Stimulated activated CD8-positive, alpha-beta memory T cell treated with anti-CD3 and anti-CD28 coated beads, Interleukin-12 subunit alpha, Interleukin-12 subunit beta, amount 100 ng/mL, for 1 hour (primary cell): ENCODE results near the gene SLC5A2.

ENCODE experiments used
- DNase-seq: peaks from one replicate; pipeline ENCODE4 v3.0.0-alpha.2; 2020; ENCODE audit warnings: low read depth

Gene SLC5A2

GRCh38 chr16:31459687-31460581, 23.0 kb upstream of the SLC5A2 start:
- peak; percentile 100 for DNase-seq

DNA sequence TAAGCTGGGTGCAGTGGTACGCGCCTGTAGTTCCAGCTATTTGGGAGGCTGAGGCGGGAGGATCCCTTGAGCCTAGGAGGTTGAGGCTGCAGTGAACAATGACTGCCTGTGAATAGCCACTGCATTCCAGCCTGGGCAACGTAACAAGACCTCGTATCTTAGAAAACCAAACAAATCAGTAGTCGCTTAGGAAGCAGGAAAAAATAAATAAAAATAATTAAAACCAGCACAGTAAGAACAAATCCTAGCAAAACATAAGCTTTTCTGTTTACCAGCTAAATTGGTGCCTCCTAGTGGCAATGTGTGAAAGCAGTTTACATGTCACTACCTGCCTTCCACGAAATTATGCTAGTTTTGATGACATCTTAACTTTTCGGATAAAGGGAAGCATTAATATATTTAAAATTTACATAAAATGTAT, 22.3 kb upstream of the SLC5A2 start:
- no peak for DNase-seq

- no peak for DNase-seq
These were observed 21.6 kb upstream of the SLC5A2 start for GRCh38 chr16:31461201-31461920.

DNA sequence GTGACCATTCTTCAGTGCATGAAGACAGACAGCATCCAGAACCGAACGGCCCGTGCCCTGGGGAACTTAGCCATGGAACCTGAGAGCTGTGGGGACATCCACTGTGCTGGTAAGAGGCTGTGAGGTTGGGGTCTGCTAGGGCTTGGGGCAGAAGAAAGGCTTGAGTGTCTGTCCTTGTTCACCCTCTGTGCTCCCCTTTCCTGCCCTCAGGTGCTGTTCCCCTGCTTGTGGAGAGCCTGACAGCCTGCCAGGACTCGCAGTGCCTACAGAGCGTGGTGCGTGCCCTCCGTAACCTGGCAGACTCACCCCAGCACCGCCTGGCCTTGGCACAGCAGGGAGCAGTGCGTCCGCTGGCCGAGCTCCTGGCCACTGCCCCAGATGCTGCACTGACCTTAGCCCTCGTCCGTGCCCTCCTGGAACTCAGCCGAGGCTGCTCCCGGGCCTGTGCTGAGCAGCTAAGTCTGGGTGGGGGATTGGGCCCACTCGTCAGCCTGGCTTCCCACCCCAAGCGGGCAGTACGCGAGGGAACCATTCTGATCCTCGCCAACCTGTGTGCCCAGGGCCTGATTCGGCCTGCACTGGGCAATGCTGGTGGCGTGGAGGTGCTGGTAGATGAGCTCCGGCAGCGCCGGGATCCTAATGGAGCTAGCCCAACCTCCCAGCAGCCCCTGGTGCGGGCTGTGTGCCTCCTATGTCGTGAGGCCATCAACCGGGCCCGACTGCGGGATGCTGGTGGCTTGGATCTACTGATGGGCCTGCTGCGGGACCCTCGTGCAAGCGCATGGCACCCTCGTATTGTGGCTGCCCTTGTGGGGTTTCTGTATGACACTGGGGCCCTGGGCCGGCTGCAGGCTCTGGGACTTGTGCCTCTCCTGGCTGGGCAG, 20.8 kb upstream of the SLC5A2 start:
- no peak for DNase-seq

- no peak for DNase-seq
These were observed 18.6 kb upstream of the SLC5A2 start for GRCh38 chr16:31464348-31464769.

- no peak for DNase-seq
These were observed 18.1 kb upstream of the SLC5A2 start for GRCh38 chr16:31464781-31465260.

DNA sequence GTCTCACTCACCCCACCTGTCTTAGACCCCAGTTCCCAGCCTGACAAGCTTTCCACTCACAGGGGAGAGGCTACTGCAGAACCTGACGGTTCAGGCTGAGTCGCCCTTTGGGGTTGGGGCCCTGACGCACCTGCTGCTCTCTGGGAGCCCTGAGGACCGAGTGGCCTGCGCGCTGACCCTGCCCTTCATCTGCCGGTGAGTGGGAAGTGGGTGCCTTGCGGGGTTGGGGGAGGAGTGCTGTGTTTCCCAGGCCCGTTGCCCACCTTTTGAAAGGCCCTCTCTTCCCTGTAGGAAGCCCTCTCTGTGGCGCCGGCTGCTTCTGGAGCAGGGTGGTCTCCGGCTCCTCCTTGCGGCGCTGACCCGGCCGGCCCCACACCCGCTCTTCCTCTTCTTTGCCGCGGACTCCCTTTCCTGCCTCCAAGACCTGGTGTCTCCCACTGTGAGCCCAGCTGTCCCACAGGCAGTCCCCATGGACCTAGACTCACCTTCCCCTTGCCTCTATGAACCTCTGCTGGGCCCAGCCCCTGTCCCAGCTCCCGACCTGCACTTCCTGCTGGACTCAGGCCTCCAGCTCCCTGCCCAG, 17.0 kb upstream of the SLC5A2 start:
- no peak for DNase-seq

- DNase-seq, result no peak
These were observed 16.5 kb upstream of the SLC5A2 start for GRCh38 chr16:31466381-31466841.

DNA sequence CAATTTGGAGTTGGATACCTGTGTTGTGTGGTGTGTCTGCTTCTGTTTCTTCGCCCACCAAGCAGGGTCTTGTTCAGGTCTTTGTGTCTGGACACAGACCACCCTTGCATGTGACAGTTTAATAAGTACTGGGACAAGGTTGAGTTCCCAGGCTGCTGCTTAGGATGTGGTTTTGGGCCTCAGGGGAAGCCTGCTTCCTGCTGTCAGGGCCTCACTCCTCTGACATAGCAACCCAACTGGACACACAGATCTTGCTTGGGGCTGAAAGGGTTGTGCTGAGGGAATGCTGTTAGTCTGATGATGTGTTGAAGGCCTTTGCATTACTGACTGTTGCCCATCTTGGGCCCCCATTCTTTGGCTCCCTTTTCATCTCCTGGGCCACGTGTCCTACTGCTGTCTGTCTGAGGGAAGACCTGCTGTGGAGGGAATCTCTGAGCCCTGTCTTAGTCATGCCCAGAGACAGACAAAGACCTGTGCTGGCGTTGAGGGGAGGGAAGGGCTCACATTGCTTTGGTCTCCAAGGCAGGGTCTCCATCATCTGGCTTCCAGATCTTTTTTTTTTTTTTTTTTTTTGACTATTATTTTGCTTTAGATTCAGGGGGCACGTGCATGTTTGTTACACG, 15.7 kb upstream of the SLC5A2 start:
- no peak for DNase-seq

- no peak for DNase-seq
These were observed 15.1 kb upstream of the SLC5A2 start for GRCh38 chr16:31467858-31468257.

DNA sequence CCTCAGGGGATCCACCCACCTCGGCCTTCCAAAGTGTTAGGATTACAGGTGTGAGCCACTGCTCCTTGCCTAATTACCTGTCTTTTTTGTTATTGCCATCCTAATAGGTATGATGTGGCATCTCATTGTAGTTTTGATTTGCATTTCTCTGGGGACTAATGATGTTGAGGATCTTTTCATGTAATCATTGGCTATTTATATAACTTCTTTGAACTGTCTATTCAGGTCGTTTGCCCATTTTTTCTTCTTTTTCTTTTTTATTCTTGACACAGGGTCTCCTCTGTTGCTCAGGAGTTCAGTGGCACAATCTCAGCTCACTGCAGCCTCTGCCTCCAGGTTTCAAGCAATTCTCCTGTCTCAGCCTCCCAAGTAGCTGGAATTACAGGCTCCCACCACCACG, 12.3 kb upstream of the SLC5A2 start:
- no peak for DNase-seq

- no peak for DNase-seq
These were observed 11.6 kb upstream of the SLC5A2 start for GRCh38 chr16:31471241-31471874.

- DNase-seq, result no peak
These were observed 10.8 kb upstream of the SLC5A2 start, which contains the start of gene TGFB1I1 for GRCh38 chr16:31471875-31472708. Gene TGFB1I1, plus strand, starts transcription at chr16:31472152. Its CDS starts 37 bp downstream, at chr16:31472189.

DNA sequence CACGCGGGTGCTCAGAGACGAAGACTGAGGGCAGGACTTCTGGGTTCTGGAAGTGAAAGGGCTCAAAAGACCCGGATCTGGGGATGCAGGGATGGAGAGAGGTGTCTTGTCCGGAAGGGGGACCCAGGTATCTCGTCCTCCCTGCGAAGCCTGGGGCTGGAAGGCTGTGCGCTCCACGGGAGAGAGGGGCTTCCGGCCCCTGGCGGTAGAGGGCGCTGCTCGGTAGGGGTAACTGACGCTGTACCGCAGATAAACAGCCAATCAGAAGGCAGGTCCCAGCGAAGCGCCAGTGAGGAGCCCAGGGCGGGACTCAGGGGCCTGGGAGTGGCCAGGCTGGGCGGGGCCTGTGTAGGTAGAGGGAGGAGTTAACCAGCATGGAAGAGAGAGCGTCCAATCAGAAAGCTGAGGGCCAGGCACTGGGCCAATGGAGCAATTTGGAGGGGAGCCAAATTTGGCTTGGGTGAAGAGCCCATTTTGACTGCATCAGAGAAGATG, 10.2 kb upstream of the SLC5A2 start:
- DNase-seq, result no peak

GRCh38 chr16:31473264-31473984, 9.5 kb upstream of the SLC5A2 start:
- no peak for DNase-seq

DNA sequence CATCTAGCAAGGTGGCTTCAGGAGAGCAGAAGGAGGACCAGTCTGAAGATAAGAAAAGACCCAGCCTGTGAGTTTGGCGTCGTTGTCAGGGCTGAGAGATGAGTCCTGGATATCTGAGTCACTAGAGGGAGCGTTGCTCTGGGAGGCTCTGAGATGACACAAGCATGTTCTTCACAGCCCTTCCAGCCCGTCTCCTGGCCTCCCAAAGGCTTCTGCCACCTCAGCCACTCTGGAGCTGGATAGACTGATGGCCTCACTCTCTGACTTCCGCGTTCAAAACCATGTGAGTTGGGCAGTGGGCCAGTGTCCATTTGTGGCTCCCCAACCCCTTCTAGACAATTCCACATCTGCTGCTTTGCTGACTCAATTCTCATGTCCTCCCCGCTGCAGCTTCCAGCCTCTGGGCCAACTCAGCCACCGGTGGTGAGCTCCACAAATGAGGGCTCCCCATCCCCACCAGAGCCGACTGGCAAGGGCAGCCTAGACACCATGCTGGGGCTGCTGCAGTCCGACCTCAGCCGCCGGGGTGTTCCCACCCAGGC, 8.7 kb upstream of the SLC5A2 start:
- DNase-seq, result no peak

- no peak for DNase-seq
These were observed 7.9 kb upstream of the SLC5A2 start for GRCh38 chr16:31474773-31475738.
